Uterus (tissue), 4 donors: ENCODE measurements around the gene GALNT7. TPM values are rescaled to one million over a fixed set of nuclear protein-coding genes. Genes with fewer than 3 reads are reported as not detected.

Experiments used
- DNase-seq, 2 donors: peaks; one replicate each; pipeline ENCODE4 v3.0.0-alpha.2; 2019 to 2020
- H3K27ac ChIP-seq, 2 donors: fragments of 200-600 bp; sonication (generic); 1 replicate in 1 of 2; 2 replicates in 1 of 2; pipeline ENCODE4 v1.5.1; 2016 to 2018
- H3K27me3 ChIP-seq, 2 donors: fragments of 200-600 bp; sonication (generic); one replicate each; pipeline ENCODE4 v1.5.1; 2018 to 2019; ENCODE audit warnings: control low read depth in 1 of 2
- H3K36me3 ChIP-seq, 2 donors: fragments of 200-600 bp; sonication (generic); one replicate each; pipeline ENCODE4 v1.5.1; 2019; ENCODE audit warnings: control low read depth in 1 of 2
- H3K4me1 ChIP-seq, 2 donors: fragments of 200-600 bp; sonication (generic); one replicate each; pipeline ENCODE4 v1.5.1; 2018 to 2019; ENCODE audit warnings: control low read depth in 1 of 2
- H3K4me3 ChIP-seq, 2 donors: fragments of 200-600 bp; sonication (generic); 1 replicate in 1 of 2; 2 replicates in 1 of 2; pipeline ENCODE4 v1.5.1; 2018 to 2019; ENCODE audit warnings: mild to moderate bottlenecking in 1 of 2
- H3K9me3 ChIP-seq, 2 donors: fragments of 200-600 bp; sonication (generic); one replicate each; pipeline ENCODE4 v1.5.1; 2019; ENCODE audit warnings: control low read depth in 1 of 2
- POLR2A ChIP-seq, 2 donors: fragments of 450-650 bp; IDR thresholded peaks; one replicate each; pipeline ENCODE4 v1.6.1; 2016; ENCODE audit warnings: antibody characterized with exemption in 2 of 2, mild to moderate bottlenecking in 1 of 2, moderate library complexity in 1 of 2
- intact Hi-C: fragments of 100-400 bp; cut with DNase I; formaldehyde crosslinking; loops from one replicate; pipeline ENCODE4 v1.15.1; 2023; ENCODE audit warnings: low total_unique reads
- total RNA-seq, 4 donors: library from RNA; depleted of rRNA in 3 of 4; stranded (reverse); fragments of >200 nt in 3 of 4; gene quantifications; one replicate each; pipeline versions ENCODE4 v1.1.0 to v1.2.4, GENCODE V29; 2014 to 2023
- TF ChIP-seq, protein P1 (sequence below), 4 experiments: fragments of 200-600 bp in 2 of 4; fragments of 450-650 bp in 2 of 4; sonication (generic) in 2 of 4; IDR thresholded peaks; one replicate each; pipeline ENCODE4 v1.5.1; 2016 to 2019; ENCODE audit warnings: antibody characterized with exemption in 4 of 4, mild to moderate bottlenecking in 2 of 4, moderate library complexity in 1 of 4
- donor health status: DM: yes; HTN: yes; CAD: no.

The GALNT7 gene
- total RNA-seq, 4 donors from 2014 or later: 7.7 to 48.2 (median 19.2) TPM

DNA sequence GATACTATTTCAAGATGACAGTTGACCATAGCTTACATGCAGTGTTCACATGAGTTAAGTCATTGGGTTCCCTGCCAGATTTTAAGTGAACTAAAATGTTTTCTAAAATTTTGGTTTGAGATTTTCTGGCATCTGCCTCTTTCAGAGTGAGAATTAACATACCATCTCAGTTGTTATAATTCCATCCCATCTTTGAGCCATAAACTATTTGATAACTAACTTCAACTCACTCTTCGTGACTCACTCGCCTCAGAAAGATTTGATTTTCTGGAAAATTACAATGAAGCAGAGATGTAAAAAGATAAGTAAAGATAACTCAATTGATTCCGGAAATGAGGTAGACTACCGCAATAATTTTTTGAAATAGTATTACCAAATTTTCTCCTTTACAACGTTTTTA lies 103.7 kb downstream of the GALNT7 start:
- Histone ChIP-seq H3K36me3 (no peaks in the 10 kb centered on the region), H3K9me3 (no peaks in the 10 kb centered on the region), H3K4me3 (no peak overlapping the region), H3K27ac (no peak overlapping the region), H3K4me1 (no peaks in the 10 kb centered on the region), H3K27me3 (no peaks in the 10 kb centered on the region)
- intact Hi-C loops: no loop called here
- TF ChIP-seq, protein P1, sequence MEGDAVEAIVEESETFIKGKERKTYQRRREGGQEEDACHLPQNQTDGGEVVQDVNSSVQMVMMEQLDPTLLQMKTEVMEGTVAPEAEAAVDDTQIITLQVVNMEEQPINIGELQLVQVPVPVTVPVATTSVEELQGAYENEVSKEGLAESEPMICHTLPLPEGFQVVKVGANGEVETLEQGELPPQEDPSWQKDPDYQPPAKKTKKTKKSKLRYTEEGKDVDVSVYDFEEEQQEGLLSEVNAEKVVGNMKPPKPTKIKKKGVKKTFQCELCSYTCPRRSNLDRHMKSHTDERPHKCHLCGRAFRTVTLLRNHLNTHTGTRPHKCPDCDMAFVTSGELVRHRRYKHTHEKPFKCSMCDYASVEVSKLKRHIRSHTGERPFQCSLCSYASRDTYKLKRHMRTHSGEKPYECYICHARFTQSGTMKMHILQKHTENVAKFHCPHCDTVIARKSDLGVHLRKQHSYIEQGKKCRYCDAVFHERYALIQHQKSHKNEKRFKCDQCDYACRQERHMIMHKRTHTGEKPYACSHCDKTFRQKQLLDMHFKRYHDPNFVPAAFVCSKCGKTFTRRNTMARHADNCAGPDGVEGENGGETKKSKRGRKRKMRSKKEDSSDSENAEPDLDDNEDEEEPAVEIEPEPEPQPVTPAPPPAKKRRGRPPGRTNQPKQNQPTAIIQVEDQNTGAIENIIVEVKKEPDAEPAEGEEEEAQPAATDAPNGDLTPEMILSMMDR (IDR thresholded peaks at IDR 0.05): no peak
- TF ChIP-seq POLR2A (IDR thresholded peaks at IDR 0.05): no peak
- no peak for DNase-seq

DNA sequence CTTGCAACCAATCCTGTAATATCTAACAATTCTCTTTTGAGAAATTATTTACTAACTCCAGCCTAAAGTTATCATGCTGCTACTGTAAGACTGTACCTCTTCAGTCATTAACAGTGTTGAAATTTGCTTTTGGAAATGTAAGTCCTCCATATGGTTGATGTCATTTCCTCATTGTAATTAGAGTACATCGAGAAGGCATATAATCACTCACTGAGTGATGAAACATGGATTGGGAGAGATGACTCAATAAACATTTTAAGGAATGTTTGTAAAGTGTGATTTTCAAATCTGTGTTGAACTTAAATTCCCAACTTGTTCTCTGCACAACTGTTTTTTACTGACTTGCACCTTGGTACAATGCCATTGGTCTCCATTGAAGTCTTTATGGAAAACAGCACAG lies 104.4 kb downstream of the GALNT7 start:
- Histone ChIP-seq H3K36me3 (no peaks in the 10 kb centered on the region), H3K27ac (no peak overlapping the region), H3K27me3 (no peaks in the 10 kb centered on the region), H3K9me3 (no peaks in the 10 kb centered on the region), H3K4me3 (no peak overlapping the region), H3K4me1 (no peaks in the 10 kb centered on the region)
- no peak for DNase-seq
- TF ChIP-seq POLR2A (IDR thresholded peaks at IDR 0.05): no peak
- TF ChIP-seq, protein P1 (IDR thresholded peaks at IDR 0.05): no peak
- intact Hi-C loops: no loop called here

DNA sequence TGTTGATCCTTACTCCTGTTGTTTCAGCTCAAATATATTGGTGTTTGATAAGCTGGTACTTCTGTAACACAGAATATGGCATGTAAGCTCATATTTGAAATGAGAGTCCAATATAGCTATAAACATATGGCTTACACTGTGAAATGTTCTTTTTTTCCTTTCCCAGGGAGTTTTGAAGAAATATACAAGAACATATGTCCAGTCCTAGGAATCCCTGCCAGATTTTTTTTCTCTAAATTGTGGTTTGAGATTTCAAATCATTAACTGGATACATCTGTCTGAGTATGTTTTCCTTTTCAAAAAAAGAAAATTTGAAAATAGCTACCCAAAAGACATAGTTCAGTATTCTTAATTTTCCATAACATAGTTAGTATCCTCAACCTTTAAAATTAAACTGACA lies 105.3 kb downstream of the GALNT7 start:
- no peaks in the 10 kb centered on the region for H3K36me3 ChIP-seq
- no peaks in the 10 kb centered on the region for H3K9me3 ChIP-seq
- DNase-seq: no peak
- no peaks in the 10 kb centered on the region for H3K4me1 ChIP-seq
- no peak overlapping the region for H3K27ac ChIP-seq
- intact Hi-C loops: no loop called here
- TF ChIP-seq, protein P1 (IDR thresholded peaks at IDR 0.05): no peak
- TF ChIP-seq POLR2A (IDR thresholded peaks at IDR 0.05): no peak
- H3K4me3 ChIP-seq: no peak overlapping the region
- no peaks in the 10 kb centered on the region for H3K27me3 ChIP-seq

DNA sequence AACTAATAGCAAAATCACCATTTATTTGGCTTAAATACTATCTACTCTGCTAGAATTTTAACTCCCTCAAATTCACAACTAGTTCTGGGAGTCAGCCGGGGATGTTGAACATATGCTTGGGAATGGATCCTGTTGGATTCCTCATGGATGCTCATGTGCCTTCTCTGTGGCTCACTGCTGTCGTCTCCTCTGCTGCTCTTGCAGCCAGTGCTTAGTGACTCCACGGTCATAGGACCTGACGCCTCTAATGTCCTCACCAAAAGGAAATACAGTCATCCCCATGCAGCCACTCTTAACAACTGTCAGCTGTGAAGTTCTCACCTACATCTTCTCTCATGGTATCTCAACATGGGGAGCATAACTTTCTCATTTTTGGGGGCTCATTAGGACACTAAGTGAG lies 106.1 kb downstream of the GALNT7 start:
- no peak overlapping the region for H3K27ac ChIP-seq
- no peaks in the 10 kb centered on the region for H3K9me3 ChIP-seq
- no peaks in the 10 kb centered on the region for H3K4me1 ChIP-seq
- DNase-seq: no peak
- no peaks in the 10 kb centered on the region for H3K36me3 ChIP-seq
- H3K27me3 ChIP-seq: no peaks in the 10 kb centered on the region
- intact Hi-C loops: no loop called here
- TF ChIP-seq, protein P1 (IDR thresholded peaks at IDR 0.05): no peak
- no peak for TF ChIP-seq POLR2A (IDR thresholded peaks at IDR 0.05)
- no peak overlapping the region for H3K4me3 ChIP-seq

DNA sequence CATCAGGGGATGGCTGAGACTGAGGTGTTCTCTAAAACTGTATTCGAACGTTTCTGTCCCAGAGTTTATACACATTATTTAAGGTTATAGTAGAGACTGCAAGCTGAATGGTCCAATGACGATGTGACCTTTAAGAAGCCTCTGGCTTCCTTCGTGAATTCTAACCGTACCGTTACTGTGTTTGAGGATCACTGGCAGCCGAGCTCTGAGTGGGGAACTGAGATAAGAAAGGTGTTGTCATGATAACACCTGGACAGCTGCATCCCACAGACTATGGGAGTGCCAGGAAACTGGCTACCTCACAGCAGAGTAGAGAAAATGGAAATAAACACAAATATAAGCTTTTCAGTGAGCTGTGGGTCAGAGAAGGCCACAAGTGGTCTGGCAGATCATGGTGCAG lies 106.5 kb downstream of the GALNT7 start:
- Histone ChIP-seq H3K27me3 (no peaks in the 10 kb centered on the region), H3K27ac (no peak overlapping the region), H3K36me3 (no peaks in the 10 kb centered on the region), H3K4me1 (no peaks in the 10 kb centered on the region), H3K4me3 (no peak overlapping the region), H3K9me3 (no peaks in the 10 kb centered on the region)
- no peak for DNase-seq
- intact Hi-C loops: no loop called here
- TF ChIP-seq, protein P1 (IDR thresholded peaks at IDR 0.05): no peak
- no peak for TF ChIP-seq POLR2A (IDR thresholded peaks at IDR 0.05)
